ENCODE measurements around the gene ITPRID2.

The ITPRID2 gene

GRCh38 chr2:181970160-181970794 is 78.7 kb downstream of the ITPRID2 start:
- no peak for DNase-seq

- no peak for DNase-seq
Measured at GRCh38 chr2:181971032-181971431, 79.5 kb downstream of the ITPRID2 start.

GRCh38 chr2:181972431-181973170 is 81.1 kb downstream of the ITPRID2 start:
- no peak for DNase-seq

GRCh38 chr2:181973171-181973783 is 81.7 kb downstream of the ITPRID2 start:
- DNase-seq: no peak

GRCh38 chr2:181977661-181978350 is 86.3 kb downstream of the ITPRID2 start:
- no peak for DNase-seq

GRCh38 chr2:181978351-181979150 is 87.0 kb downstream of the ITPRID2 start:
- DNase-seq: no peak

All from NCI-H1436 treated with DMSO at 0.1 percent for 48 hours (cell line).